H1 (cell line): ENCODE results near the gene MRPS27. TPM values are rescaled to one million over a fixed set of nuclear protein-coding genes. Genes with fewer than 3 reads are reported as not detected.

ENCODE experiments used
- microRNA-seq, 2 experiments: library from miRNA; unstranded; fragments of <30 nt; microRNA quantifications; one replicate each; pipeline versions ENCODE4 to v1.2.0, GENCODE V29; 2016 to 2020; ENCODE audit warnings: borderline microRNAs expressed in 2 of 2, borderline number of aligned reads in 2 of 2, borderline replicate concordance in 1 of 2
- polyA plus RNA-seq, 7 experiments: library from polyadenylated mRNA; depleted of rRNA in 3 of 7; stranded (reverse) in 5 of 7; unstranded in 2 of 7; fragments of >200 nt in 5 of 7; fragments of 200-250 nt in 2 of 7; gene quantifications; 1 replicate in 5 of 7; 2 replicates in 1 of 7; 4 replicates in 1 of 7; pipeline versions ENCODE4 v1.2.1 to v1.2.3, GENCODE V29; 2011 to 2013; ENCODE audit warnings: missing spikeins in 2 of 7, mixed read lengths in 2 of 7
- small RNA-seq: library from polyadenylated mRNA; stranded (forward); fragments of <200 nt; extraction: miRNeasy Mini kit (QIAGEN cat#:217004); gene quantifications from one replicate; pipeline ENCODE3, GENCODE V24; 2013; ENCODE audit not compliant: insufficient read depth
- total RNA-seq: library from RNA; stranded (reverse); fragmentation: NEBNext Ultra II Directional; extraction: Animal tissue kit (Norgen Biotek cat#: 25700); gene quantifications from 2 replicates; pipeline ENCODE4 v1.2.1, GENCODE V29; 2021
- TF ChIP-seq, protein P1 (sequence below), 3 experiments: IDR thresholded peaks; 1 replicate in 2 of 3; 2 replicates in 1 of 3; pipeline versions ENCODE4 v1.5.1 to v1.6.1; 2011; ENCODE audit warnings: low read length in 3 of 3, mild to moderate bottlenecking in 3 of 3, inconsistent platforms in 2 of 3, low read depth in 1 of 3, moderate library complexity in 1 of 3; ENCODE audit not compliant: insufficient read depth in 1 of 3; ENCODE audit errors: control extremely low read depth in 1 of 3

The MRPS27 gene
- total and polyA plus RNA-seq, 2 of the 8 experiments (the other 6 are each of a cell fraction or from before 2014, with no cell fraction given) = 93.2 to 102 TPM

DNA sequence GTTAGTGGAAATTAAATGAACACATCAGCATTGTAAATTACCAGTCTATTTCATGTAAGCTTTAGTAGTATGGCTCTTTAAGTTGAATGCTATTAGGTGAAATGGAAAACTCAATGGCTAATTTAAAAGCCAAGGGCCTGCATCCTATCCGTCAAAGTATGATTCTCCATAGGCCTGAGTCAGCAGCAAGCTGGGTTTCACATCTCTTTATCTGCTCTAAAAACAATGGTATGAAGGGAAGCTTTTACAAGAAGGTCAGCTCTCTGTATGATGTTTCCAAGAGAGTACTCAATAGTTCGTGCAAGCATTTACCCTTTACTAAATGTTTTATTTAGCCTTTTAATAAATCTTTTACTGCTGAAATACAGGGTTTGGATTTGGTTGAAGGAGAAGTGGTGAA lies 149.9 kb downstream of the MRPS27 start (continued):
- TF ChIP-seq, protein P1, sequence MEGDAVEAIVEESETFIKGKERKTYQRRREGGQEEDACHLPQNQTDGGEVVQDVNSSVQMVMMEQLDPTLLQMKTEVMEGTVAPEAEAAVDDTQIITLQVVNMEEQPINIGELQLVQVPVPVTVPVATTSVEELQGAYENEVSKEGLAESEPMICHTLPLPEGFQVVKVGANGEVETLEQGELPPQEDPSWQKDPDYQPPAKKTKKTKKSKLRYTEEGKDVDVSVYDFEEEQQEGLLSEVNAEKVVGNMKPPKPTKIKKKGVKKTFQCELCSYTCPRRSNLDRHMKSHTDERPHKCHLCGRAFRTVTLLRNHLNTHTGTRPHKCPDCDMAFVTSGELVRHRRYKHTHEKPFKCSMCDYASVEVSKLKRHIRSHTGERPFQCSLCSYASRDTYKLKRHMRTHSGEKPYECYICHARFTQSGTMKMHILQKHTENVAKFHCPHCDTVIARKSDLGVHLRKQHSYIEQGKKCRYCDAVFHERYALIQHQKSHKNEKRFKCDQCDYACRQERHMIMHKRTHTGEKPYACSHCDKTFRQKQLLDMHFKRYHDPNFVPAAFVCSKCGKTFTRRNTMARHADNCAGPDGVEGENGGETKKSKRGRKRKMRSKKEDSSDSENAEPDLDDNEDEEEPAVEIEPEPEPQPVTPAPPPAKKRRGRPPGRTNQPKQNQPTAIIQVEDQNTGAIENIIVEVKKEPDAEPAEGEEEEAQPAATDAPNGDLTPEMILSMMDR (IDR thresholded peaks at IDR 0.05; ENCODE audit: control extremely low read depth in 1 of 3, insufficient read depth in 1 of 3, low read depth in 1 of 3, low read length in 3 of 3) = no peak
- TF ChIP-seq, all 59 proteins: peak for 0

Small RNA genes within 50 kb of the gene (microRNA-seq; reads per million reads assigned to microRNA genes)
- 0.20 to 0.23 reads per million in 2 experiments for gene MIR4803

Small RNA genes within 50 kb of the gene (small RNA-seq; reads per million reads assigned to genes)
- gene MIR4803 (0.69 reads per million), gene RN7SL153P (not detected)

Other genes starting within 250 kb of the MRPS27 start
- gene MAP1B, start 212.8 kb downstream of the MRPS27 start, total RNA-seq = 120 TPM in 2 replicates
- 24.5 and 70.4 TPM in 2 replicates for gene MAP1B, start 212.8 kb downstream of the MRPS27 start, polyA plus RNA-seq (2011; rRNA removed)
- 12.6 and 15.4 TPM in 2 replicates for gene PTCD2, start 133 bp upstream of the MRPS27 start, total RNA-seq
- 5.6 and 7.3 TPM in 2 replicates for gene PTCD2, start 133 bp upstream of the MRPS27 start, polyA plus RNA-seq (2011; rRNA removed)
- not detected in 2 replicates for gene ZNF366, start 187.2 kb upstream of the MRPS27 start, total RNA-seq
- not detected in 2 replicates for gene ZNF366, start 187.2 kb upstream of the MRPS27 start, polyA plus RNA-seq (2011; rRNA removed)